WTC11 (cell line): ENCODE measurements around the gene GSK3B. TPM values are rescaled to one million over a fixed set of nuclear protein-coding genes. Genes with fewer than 3 reads are reported as not detected.

ENCODE experiments used
- ATAC-seq: fragments of 200-7000 bp; cut with Tn5 transposase; 2 replicates; pipeline ENCODE4 v1.10.0; 2021; ENCODE audit warnings: mild to moderate bottlenecking, moderate library complexity
- CTCF ChIA-PET: fragments of 300-600 bp; sonication (Branson Sonifier 250); formaldehyde crosslinking; loops from one replicate; lab custom pipeline; 2021; ENCODE audit warnings: antibody characterized with exemption; lab: Charles Lee
- POLR2A ChIA-PET: fragments of 350-600 bp; sonication (Branson Sonifier 250); formaldehyde crosslinking; loops from one replicate; lab custom pipeline; 2021; ENCODE audit warnings: antibody characterized with exemption; lab: Charles Lee
- DNase-seq: peaks from one replicate; pipeline ENCODE4 v3.0.0; 2021; ENCODE audit warnings: low spot score
- H3K27ac Mint-ChIP-seq: 2 replicates; pipeline ENCODE4 v1.8.0; 2021; ENCODE audit warnings: mixed read lengths
- H3K27me3 Mint-ChIP-seq: 2 replicates; pipeline ENCODE4 v1.8.0; 2021; ENCODE audit warnings: low read depth, mild to moderate bottlenecking, moderate library complexity, mixed read lengths
- H3K36me3 Mint-ChIP-seq: 2 replicates; pipeline ENCODE4 v1.8.0; 2021; ENCODE audit warnings: mixed read lengths
- H3K4me1 Mint-ChIP-seq: 2 replicates; pipeline ENCODE4 v1.8.0; 2022; ENCODE audit warnings: mixed read lengths
- H3K4me3 Mint-ChIP-seq: 2 replicates; pipeline ENCODE4 v1.8.0; 2021; ENCODE audit warnings: mild to moderate bottlenecking, moderate library complexity, mixed read lengths
- H3K9me3 Mint-ChIP-seq: 2 replicates; pipeline ENCODE4 v1.8.0; 2021; ENCODE audit warnings: mixed read lengths
- ATF1 ChIP-seq: sonication (generic); formaldehyde crosslinking; IDR thresholded peaks from 2 replicates; pipeline ENCODE4 v1.8.1; 2023; ENCODE audit warnings: mild to moderate bottlenecking, moderate library complexity, missing genetic modification reagents
- CREB1 ChIP-seq: sonication (generic); formaldehyde crosslinking; IDR thresholded peaks from 2 replicates; pipeline ENCODE4 v1.8.0; 2023; ENCODE audit warnings: mild to moderate bottlenecking, missing genetic modification reagents
- ELF4 ChIP-seq: sonication (generic); formaldehyde crosslinking; IDR thresholded peaks from 2 replicates; pipeline ENCODE4 v1.8.1; 2022; ENCODE audit warnings: low read depth, mild to moderate bottlenecking, moderate library complexity, missing genetic modification reagents
- HMGA2 ChIP-seq: fragments of 250-450 bp; sonication (Bioruptor Pico); IDR thresholded peaks from 2 replicates; pipeline ENCODE4 v1.4.0; 2021; ENCODE audit warnings: mild to moderate bottlenecking, moderate library complexity
- IRF2 ChIP-seq: sonication (generic); formaldehyde crosslinking; IDR thresholded peaks from 2 replicates; pipeline ENCODE4 v1.8.0; 2022; ENCODE audit warnings: low read depth, missing genetic modification reagents, borderline replicate concordance
- NFE2L1 ChIP-seq: sonication (generic); formaldehyde crosslinking; IDR thresholded peaks from 2 replicates; pipeline ENCODE4 v1.8.1; 2023; ENCODE audit warnings: missing genetic modification reagents
- NR2C2 ChIP-seq: sonication (generic); formaldehyde crosslinking; IDR thresholded peaks from 2 replicates; pipeline ENCODE4 v1.8.0; 2022; ENCODE audit warnings: mild to moderate bottlenecking, missing genetic modification reagents
- NR3C1 ChIP-seq: sonication (generic); formaldehyde crosslinking; conservative IDR thresholded peaks from 2 replicates; pipeline ENCODE4 v1.8.1; 2023; ENCODE audit warnings: low read depth, mild to moderate bottlenecking, missing genetic modification reagents
- SMAD4 ChIP-seq: sonication (generic); formaldehyde crosslinking; IDR thresholded peaks from 2 replicates; pipeline ENCODE4 v1.8.0; 2022; ENCODE audit warnings: mild to moderate bottlenecking, missing genetic modification reagents
- ZNF232 ChIP-seq: sonication (generic); formaldehyde crosslinking; IDR thresholded peaks from 2 replicates; pipeline ENCODE4 v1.8.0; 2022; ENCODE audit warnings: mild to moderate bottlenecking, missing genetic modification reagents
- ZNF263 ChIP-seq: sonication (generic); formaldehyde crosslinking; IDR thresholded peaks from 2 replicates; pipeline ENCODE4 v1.8.1; 2022; ENCODE audit warnings: low read depth, mild to moderate bottlenecking, moderate library complexity, missing genetic modification reagents
- ZNF423 ChIP-seq: fragments of 250-450 bp; sonication (Bioruptor Pico); IDR thresholded peaks from 2 replicates; pipeline ENCODE4 v2.1.2; 2022; ENCODE audit warnings: mild to moderate bottlenecking, moderate library complexity
- total RNA-seq: library from RNA; stranded (reverse); gene quantifications from 3 replicates; pipeline ENCODE4 v1.2.3, GENCODE V29; 2021
- TF ChIP-seq, protein P1 (sequence below): fragments of 250-450 bp; sonication (Bioruptor Pico); IDR thresholded peaks from 2 replicates; pipeline ENCODE4 v1.9.0; 2021; ENCODE audit warnings: moderate library complexity, mild to moderate bottlenecking, inconsistent platforms, borderline replicate concordance
- TF ChIP-seq, protein P2 (sequence below): sonication (generic); formaldehyde crosslinking; IDR thresholded peaks from 2 replicates; pipeline ENCODE4 v1.8.1; 2023; ENCODE audit warnings: mild to moderate bottlenecking, moderate library complexity, missing genetic modification reagents
- TF ChIP-seq, protein P3 (sequence below): sonication (generic); formaldehyde crosslinking; IDR thresholded peaks from 2 replicates; pipeline ENCODE4 v1.8.1; 2022; ENCODE audit warnings: mild to moderate bottlenecking, moderate library complexity, missing genetic modification reagents
- TF ChIP-seq, protein P4 (sequence below): fragments of 250-450 bp; sonication (Bioruptor Pico); IDR thresholded peaks from 2 replicates; pipeline ENCODE4 v1.9.0; 2021; ENCODE audit warnings: mild to moderate bottlenecking
- TF ChIP-seq, protein P5 (sequence below): sonication (generic); formaldehyde crosslinking; IDR thresholded peaks from 2 replicates; pipeline ENCODE4 v1.8.0; 2022; ENCODE audit warnings: mild to moderate bottlenecking, missing genetic modification reagents
- TF ChIP-seq, protein P6 (sequence below): fragments of 250-450 bp; sonication (Bioruptor Pico); conservative IDR thresholded peaks from 2 replicates; pipeline ENCODE4 v1.9.0; 2021; ENCODE audit warnings: mild to moderate bottlenecking

Gene GSK3B
- total RNA-seq, 1 experiment from 2014 or later = 48.9 TPM

DNA sequence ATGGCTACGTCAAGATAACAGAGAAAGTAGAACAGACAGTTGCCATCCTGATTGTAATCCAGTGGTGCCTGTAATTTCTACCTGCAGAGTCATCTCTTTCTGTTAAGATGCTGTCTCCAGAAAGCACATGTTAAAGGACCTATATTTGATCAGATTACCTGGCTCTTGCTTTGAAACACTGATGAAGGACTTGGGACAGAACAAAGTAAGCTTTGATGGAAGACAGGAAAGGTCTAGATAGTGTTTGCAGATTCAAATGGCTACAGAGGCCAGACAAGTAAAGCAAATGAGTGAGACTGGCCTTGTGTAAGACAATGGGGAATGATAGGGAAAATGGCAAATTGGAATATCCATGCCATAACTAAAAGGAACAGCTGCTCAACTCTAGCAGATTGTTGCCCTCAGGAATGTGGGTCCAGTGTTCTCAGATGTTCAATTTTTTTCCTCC is 1.8 kb upstream of the GSK3B start:
- H3K27me3 Mint-ChIP-seq = no peaks in the 10 kb centered on the region
- DNase-seq (no peak), ATAC-seq (no peak)
- ChIA-PET POLR2A (interaction anchor here (0.6 to 2.1 kb wide), 26 partner anchors 8 to 597 kb away, joined by 3 to 16 read pairs (median 4); partner anchors contain the start of gene FSTL1), CTCF (interaction anchor here (0.7 to 2.3 kb wide), 7 partner anchors 51 to 463 kb away, joined by 3 to 17 read pairs (median 3); no protein-coding TSS in a partner anchor)
- TF ChIP-seq, protein P1, sequence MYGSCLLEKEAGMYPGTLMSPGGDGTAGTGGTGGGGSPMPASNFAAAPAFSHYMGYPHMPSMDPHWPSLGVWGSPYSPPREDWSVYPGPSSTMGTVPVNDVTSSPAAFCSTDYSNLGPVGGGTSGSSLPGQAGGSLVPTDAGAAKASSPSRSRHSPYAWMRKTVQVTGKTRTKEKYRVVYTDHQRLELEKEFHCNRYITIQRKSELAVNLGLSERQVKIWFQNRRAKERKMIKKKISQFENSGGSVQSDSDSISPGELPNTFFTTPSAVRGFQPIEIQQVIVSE (CRISPR knock-in tag) = 0 out of 2 replicates have a peak, but pooled peaks have one; percentile 12
- TF ChIP-seq ZNF232 (CRISPR knock-in tag) (no peak), ZNF263 (CRISPR knock-in tag) (no peak), IRF2 (no peak), ATF1 (CRISPR knock-in tag) (no peak), SMAD4 (CRISPR knock-in tag) (no peak), HMGA2 (CRISPR knock-in tag) (no peak)
- TF ChIP-seq, protein P2, sequence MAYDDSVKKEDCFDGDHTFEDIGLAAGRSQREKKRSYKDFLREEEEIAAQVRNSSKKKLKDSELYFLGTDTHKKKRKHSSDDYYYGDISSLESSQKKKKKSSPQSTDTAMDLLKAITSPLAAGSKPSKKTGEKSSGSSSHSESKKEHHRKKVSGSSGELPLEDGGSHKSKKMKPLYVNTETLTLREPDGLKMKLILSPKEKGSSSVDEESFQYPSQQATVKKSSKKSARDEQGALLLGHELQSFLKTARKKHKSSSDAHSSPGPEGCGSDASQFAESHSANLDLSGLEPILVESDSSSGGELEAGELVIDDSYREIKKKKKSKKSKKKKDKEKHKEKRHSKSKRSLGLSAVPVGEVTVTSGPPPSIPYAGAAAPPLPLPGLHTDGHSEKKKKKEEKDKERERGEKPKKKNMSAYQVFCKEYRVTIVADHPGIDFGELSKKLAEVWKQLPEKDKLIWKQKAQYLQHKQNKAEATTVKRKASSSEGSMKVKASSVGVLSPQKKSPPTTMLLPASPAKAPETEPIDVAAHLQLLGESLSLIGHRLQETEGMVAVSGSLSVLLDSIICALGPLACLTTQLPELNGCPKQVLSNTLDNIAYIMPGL (CRISPR knock-in tag) = no peak
- TF ChIP-seq, protein P3, sequence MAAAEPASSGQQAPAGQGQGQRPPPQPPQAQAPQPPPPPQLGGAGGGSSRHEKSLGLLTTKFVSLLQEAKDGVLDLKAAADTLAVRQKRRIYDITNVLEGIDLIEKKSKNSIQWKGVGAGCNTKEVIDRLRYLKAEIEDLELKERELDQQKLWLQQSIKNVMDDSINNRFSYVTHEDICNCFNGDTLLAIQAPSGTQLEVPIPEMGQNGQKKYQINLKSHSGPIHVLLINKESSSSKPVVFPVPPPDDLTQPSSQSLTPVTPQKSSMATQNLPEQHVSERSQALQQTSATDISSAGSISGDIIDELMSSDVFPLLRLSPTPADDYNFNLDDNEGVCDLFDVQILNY (CRISPR knock-in tag) = no peak
- peaks cover 15% of the 10 kb centered on the region for H3K4me1 Mint-ChIP-seq
- H3K36me3 Mint-ChIP-seq = peaks cover 24% of the 10 kb centered on the region
- no peaks in the 10 kb centered on the region for H3K9me3 Mint-ChIP-seq
- H3K4me3 Mint-ChIP-seq = no peak overlapping the region
- H3K27ac Mint-ChIP-seq = peak overlapping the region; percentile 100

DNA sequence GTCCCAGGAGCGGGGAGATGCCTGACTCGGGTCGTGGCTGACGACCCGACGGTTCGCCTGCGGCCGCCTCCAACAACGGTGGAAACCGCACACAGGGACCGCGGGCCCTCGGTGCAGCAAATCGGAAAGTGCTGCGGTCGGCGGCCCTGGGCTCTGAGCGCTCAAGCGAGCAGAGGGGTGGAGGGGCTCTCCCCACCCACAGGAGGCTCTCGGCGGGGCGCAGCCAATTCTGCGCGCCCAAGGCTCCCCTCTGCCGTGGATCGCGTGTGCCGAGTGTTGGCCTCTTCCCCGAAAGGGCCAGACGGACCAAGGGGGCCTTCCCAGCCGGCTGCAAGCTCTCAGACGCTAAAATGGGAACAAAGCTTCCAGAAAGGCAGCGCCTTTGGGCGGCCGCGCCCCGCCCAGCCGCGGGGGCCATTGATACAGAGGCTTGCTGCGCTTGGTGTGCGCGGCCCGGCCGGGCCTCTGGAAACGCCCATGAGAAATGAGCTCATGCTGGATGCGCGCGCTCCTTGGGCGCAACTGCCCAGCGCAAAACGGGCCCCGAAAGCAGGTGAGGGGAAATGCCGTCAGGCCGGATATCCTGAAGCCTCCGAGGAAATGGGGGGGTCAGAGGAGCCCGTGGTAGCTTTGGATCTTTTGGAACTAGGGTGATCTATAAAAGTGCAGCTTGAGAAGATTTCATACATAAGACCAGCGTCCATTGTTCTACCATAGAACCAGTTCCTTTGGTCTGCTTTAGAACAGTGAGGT is 1.2 kb upstream of the GSK3B start:
- CTCF ChIA-PET = interaction anchor here (0.7 to 2.3 kb wide), 8 partner anchors 52 to 463 kb away, joined by 3 to 17 read pairs (median 4); no protein-coding TSS in a partner anchor
- POLR2A ChIA-PET = interaction anchor here (0.6 to 2.1 kb wide), 28 partner anchors 9 to 597 kb away, joined by 3 to 16 read pairs (median 4); partner anchors contain the start of genes FSTL1 and LRRC58
- no peaks in the 10 kb centered on the region for H3K9me3 Mint-ChIP-seq
- H3K36me3 Mint-ChIP-seq = peaks cover 20% of the 10 kb centered on the region
- DNase-seq (peak; percentile 82), ATAC-seq (peak; percentile 12)
- peaks cover 15% of the 10 kb centered on the region for H3K4me1 Mint-ChIP-seq
- no peaks in the 10 kb centered on the region for H3K27me3 Mint-ChIP-seq
- H3K27ac Mint-ChIP-seq = peak overlapping the region; percentile 100
- H3K4me3 Mint-ChIP-seq = no peak overlapping the region
- peak; percentile 47; the same call in 1 of the 2 replicates for TF ChIP-seq CREB1 (CRISPR knock-in tag)
- TF ChIP-seq, protein P1 (CRISPR knock-in tag) = peak; percentile 38; the same call in 1 of the 2 replicates
- 0 out of 2 replicates have a peak, but pooled peaks have one; percentile 46 for TF ChIP-seq ZNF263 (CRISPR knock-in tag)
- TF ChIP-seq, protein P4, sequence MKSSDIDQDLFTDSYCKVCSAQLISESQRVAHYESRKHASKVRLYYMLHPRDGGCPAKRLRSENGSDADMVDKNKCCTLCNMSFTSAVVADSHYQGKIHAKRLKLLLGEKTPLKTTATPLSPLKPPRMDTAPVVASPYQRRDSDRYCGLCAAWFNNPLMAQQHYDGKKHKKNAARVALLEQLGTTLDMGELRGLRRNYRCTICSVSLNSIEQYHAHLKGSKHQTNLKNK = no peak
- TF ChIP-seq, protein P5, sequence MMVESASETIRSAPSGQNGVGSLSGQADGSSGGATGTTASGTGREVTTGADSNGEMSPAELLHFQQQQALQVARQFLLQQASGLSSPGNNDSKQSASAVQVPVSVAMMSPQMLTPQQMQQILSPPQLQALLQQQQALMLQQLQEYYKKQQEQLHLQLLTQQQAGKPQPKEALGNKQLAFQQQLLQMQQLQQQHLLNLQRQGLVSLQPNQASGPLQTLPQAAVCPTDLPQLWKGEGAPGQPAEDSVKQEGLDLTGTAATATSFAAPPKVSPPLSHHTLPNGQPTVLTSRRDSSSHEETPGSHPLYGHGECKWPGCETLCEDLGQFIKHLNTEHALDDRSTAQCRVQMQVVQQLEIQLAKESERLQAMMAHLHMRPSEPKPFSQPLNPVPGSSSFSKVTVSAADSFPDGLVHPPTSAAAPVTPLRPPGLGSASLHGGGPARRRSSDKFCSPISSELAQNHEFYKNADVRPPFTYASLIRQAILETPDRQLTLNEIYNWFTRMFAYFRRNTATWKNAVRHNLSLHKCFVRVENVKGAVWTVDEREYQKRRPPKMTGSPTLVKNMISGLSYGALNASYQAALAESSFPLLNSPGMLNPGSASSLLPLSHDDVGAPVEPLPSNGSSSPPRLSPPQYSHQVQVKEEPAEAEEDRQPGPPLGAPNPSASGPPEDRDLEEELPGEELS (CRISPR knock-in tag) = peak; percentile 85
- 0 out of 2 replicates have a peak, but pooled peaks have one; percentile 19 for TF ChIP-seq IRF2
- no peak for TF ChIP-seq NR3C1
- TF ChIP-seq, protein P6, sequence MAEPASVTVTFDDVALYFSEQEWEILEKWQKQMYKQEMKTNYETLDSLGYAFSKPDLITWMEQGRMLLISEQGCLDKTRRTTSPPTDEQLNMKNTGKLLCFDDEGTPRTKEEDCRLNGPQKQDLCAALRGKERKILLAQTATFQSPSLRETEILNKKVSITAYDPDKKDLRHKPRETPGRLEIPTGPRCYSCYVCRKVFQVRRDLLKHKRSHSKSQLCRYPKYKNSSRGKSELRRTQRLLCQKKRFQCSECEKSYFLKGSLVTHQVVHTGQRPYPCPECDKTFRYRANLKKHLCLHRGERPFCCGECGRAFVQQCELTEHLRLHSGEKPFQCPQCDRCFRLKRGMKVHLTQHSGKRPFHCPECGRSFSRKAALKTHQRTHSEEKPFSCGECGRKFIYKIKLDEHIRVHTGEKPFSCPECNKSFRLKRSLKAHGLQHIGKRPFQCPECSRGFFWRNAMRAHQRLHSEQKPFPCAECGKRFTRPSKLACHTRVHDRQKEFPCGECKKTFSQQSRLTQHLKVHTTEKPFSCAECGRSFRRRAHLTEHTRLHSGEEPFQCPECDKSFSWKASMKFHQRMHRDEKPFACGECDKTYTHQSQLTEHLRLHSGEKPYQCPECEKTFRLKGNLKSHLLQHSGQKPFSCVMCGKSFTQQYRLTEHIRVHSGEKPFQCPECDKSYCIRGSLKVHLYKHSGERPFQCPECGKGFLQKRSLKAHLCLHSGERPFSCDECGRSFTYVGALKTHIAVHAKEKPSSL (CRISPR knock-in tag) = no peak; the same call in 1 of the 2 replicates
- TF ChIP-seq, protein P3 (CRISPR knock-in tag) = no peak
- no peak for TF ChIP-seq ZNF423
- peak; percentile 87; the same call in 1 of the 2 replicates for TF ChIP-seq NFE2L1 (CRISPR knock-in tag)
- no peak for TF ChIP-seq NR2C2
- TF ChIP-seq ELF4 = no peak
